HG03565 (cell line): ENCODE results near the gene SSH2.

Experiments
- ATAC-seq: cut with Tn5 transposase; IDR thresholded peaks from one replicate; pipeline ENCODE4 v1.9.1; 2021; ENCODE audit warnings: mild to moderate bottlenecking, moderate library complexity; ENCODE audit not compliant: unreplicated experiment

SSH2 gene

GRCh38 chr17:29579866-29580771 is 349.9 kb downstream of the SSH2 start:
- ATAC-seq, result peak; percentile 82

DNA sequence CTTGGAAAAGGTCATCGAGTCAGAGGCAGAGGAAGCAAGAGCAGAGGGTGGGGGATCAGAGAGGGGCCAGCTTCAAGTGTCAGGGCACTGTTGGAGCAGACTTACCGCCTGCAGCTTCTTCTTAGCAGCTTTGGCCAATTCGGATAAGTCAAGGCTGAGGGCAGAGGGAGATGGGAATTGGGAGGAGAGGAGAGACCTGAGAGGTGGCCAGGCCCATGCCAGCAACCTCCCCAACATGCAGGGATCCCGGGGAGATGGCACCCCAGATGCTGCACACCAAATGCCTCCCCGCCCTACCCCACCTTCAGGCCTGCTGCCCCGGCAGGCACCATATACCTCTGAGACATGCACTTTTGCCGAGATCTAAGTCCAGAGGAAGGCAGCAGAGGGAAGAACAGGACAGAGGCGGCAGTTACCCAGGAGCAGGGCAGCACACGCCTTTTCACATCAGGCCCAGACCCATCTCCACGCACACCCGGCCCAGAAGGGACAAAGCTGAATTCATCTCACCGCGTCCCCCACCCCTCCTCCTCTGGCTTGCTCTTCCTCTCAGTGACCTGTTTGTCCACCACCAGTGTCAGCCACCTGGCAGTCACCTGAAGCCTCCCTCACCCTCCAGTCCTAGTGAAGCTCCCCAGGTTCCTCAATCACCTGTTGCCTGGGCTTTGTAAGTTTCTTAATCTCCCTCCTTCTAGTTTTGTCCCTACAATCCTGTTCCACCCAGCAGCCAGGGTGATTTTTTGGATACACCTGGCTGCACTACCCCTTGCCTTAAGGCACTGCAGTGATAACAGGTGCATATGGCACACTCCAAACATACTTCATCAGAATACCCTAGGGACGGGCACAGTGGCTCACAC is 351.2 kb downstream of the SSH2 start:
- ATAC-seq, result no peak

GRCh38 chr17:29577385-29578211 is 352.4 kb downstream of the SSH2 start:
- ATAC-seq, result no peak

- no peak for ATAC-seq
These were observed 353.0 kb downstream of the SSH2 start for GRCh38 chr17:29577001-29577370.

DNA sequence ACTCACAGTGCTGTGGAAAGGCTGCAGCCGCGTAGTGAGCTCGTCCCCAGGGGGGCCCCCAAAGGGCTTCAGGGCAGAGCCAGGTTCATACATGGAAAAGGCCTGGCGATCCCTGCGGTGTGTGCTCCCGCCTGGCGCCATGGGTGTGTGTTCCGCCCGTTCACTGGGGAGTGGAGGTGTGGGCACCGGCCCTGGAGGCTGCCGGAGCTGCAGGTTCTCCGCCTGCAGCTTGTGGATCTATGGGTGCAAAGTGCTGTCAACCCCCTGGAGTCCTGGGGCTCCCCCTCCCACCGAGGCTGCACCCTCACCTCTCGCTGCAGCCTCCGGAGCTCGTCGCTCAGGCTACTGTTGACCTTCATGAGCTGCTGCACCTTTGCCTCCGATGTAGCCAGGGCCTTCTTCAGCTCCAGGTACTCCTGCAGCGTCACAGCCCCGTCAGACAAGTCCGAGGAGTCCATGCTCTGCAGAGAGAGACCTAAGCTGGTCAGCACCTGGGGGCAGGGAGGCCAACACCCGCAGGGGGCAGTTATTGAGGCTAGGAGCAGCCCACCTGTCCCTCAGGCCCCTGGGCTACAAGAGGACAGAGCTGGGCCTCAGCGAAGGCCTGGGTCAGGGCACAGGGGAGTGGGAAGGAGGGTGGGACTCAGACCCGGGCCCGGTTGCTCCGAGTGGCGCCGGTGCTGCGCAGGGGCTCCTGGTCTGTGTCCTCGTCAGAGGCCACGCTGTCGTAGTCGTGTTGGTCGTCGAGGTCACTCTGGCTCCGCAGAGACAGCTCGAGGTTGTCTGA is 353.6 kb downstream of the SSH2 start:
- ATAC-seq, result no peak
